Activated CD4-positive, CD25-positive, alpha-beta regulatory T cell treated with anti-CD3 and anti-CD28 coated beads, Interleukin-2, amount 50 U/mL, for 16 hours (primary cell): ENCODE measurements around the gene TCFL5.

Source experiments
- DNase-seq: peaks from one replicate; pipeline ENCODE4 v3.0.0-alpha.2; 2020; ENCODE audit warnings: low read depth, low spot score

TCFL5 gene

DNA sequence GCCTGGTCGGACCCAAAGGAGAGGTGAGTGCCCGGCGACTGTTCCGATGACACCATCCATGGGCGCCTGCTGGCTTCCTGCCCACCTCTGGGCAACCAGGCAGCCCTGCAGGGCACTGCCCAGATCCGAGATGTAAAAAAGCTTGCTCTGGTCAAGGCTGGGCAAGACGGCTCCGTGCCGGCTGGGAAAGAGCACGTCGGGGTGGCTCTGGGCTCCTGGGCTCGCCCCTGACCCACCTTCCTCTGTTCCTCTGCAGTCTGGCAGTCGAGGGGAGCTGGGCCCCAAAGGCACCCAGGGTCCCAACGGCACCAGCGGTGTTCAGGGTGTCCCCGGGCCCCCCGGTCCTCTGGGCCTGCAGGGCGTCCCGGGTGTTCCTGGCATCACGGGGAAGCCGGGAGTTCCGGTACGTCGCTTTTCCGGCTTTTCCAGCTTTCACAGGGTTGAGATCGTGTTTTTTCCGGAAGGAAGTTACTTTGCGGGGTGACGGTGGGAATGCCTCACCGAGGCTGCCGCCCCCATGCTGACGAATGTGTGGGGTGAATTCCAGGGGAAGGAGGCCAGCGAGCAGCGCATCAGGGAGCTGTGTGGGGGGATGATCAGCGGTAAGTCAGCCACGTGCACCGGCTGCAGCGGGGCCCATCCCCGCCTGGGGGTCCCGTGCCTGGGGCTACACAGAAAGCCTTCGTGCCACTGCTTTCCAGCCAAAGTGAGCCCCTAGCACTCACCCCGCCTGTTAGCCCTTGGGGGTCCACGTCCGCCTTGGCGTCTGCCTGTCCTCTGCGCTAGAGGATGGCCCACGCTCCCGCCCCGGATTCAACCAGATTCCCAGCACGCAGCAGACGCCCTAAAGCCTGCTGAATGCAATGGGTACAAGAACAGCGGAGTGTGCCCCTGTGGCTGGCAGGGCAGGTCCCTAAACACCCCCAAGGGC lies 25.4 kb downstream of the TCFL5 start:
- no peak for DNase-seq

- no peak for DNase-seq
Observed at GRCh38 chr20:62834967-62835730, 26.5 kb downstream of the TCFL5 start.

DNA sequence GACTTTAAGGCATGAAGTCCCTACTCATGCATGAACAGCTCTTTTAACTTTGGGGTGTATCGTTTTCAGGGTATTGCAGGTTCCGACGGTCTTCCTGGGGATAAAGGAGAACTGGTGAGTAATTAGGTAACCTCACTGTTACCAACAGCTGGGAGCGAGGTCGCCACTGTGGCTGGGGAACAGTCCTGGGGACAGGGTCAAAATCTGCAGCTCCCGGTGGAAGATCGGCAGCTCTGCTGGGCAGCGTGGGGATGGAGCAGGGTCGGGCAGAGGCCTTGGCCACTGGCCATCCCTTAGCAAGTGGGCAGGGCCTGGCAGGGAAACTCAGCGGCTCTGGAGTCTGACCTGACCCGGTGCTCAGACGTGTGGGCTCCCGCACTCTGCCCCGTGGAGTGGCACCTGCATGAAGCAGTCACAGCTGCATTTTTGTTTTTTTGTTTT lies 28.7 kb downstream of the TCFL5 start:
- no peak for DNase-seq

GRCh38 chr20:62832212-62832922 lies 29.3 kb downstream of the TCFL5 start:
- no peak for DNase-seq

GRCh38 chr20:62831854-62832211 lies 29.8 kb downstream of the TCFL5 start:
- no peak for DNase-seq

GRCh38 chr20:62831361-62831788 lies 30.2 kb downstream of the TCFL5 start:
- no peak for DNase-seq

DNA sequence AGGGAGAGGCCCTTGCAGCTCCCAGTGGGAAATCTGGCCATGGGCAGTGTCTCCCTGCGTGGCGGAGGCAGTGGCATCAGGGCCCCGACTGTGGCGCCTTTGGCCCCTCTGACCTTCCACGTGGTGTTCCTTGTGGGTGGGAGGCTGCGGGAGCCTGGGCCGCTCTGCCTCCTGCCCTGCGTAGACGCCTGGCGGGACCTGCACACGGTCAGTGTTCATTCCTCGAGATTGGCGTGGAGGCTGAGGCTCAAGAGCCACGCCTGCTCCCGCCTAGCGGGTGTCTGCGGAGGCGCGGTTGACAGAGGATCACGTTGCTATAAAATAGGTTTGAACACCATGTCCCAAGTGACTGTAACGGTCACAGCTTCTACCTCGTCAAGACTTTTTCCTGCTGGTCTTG lies 30.8 kb downstream of the TCFL5 start:
- no peak for DNase-seq

- DNase-seq, result no peak
Observed at GRCh38 chr20:62830251-62830650, 31.4 kb downstream of the TCFL5 start.

DNA sequence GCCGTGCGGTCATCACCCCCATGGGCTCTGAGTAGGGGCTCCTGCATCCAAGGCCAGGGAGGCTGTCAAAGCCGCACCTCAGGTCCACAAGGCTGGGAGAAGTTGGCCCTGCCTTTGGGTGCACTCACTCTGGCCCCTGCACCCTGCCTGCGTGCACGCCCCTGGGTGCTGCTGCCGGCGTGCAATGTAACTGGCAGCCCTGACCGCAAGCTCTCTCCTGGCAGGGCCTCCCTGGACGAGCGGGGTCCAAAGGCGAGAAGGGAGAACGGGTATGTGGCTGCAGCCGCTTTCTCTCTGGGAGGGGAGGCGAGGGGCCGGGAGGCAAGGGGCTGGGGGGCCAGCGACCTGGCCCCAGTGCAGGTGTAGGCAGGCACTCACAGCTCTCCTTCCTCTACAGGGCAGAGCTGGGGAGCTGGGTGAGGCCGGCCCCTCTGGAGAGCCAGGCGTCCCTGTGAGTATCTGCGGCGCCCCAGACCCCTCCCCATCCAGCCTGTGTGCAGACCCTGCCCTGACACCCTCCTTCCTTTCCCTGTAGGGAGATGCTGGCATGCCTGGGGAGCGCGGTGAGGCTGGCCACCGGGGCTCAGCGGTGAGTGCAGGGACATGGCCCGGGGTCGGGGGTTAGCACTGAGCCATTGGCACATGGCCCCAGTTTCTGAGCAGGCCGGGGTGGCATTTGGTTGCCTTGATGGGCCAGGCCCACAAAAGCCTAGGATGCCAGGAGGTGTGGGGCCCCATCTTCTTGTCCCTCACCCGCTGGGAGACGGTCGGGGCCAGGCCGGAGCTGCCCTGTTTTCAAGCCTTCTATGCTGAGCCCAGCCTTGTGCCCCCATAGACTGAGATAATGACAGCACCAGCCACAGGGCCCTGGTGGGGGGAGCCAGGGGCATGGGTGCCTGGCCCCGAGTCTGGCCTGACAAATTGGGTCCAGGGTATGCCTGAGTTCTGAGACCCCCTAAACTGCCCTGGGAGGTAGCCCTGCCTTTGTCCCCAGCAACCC lies 32.1 kb downstream of the TCFL5 start:
- no peak for DNase-seq

DNA sequence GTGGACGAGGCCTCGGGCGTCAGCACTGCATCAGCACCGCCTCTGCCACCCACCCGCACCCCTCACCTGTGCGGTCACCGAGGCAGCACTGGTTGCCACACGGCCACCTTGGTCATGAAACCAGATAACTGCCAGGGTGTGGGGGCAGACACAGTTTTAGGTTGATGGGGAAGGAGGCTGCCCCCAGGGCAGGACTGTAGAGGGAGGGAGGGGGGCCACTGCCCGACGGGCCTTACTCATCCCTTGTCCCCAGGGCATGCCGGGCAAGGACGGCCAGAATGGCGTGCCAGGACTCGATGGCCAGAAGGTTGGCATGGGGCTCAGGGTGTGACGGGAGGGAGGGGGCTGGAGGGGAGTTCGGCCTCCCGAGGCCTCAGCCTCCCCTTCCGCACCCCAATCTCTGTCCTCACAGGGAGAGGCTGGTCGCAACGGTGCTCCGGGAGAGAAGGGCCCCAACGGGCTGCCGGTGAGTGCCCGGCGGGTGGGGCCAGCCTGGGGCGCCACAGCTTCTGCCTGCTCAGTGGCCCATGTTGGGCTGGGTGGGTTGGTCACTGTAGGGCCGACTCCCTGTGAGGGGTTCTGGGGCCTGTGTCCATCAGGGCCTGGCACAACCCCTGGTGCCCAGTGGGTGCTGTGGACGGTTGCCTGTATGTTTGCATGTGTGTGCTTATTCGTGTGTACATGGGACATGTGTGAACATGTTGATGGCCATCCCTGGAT lies 33.0 kb downstream of the TCFL5 start:
- no peak for DNase-seq

GRCh38 chr20:62828051-62828450 lies 33.6 kb downstream of the TCFL5 start:
- DNase-seq, result no peak

GRCh38 chr20:62827311-62828038 lies 34.1 kb downstream of the TCFL5 start:
- DNase-seq, result no peak

- no peak for DNase-seq
Observed at GRCh38 chr20:62826646-62827310, 34.8 kb downstream of the TCFL5 start.

DNA sequence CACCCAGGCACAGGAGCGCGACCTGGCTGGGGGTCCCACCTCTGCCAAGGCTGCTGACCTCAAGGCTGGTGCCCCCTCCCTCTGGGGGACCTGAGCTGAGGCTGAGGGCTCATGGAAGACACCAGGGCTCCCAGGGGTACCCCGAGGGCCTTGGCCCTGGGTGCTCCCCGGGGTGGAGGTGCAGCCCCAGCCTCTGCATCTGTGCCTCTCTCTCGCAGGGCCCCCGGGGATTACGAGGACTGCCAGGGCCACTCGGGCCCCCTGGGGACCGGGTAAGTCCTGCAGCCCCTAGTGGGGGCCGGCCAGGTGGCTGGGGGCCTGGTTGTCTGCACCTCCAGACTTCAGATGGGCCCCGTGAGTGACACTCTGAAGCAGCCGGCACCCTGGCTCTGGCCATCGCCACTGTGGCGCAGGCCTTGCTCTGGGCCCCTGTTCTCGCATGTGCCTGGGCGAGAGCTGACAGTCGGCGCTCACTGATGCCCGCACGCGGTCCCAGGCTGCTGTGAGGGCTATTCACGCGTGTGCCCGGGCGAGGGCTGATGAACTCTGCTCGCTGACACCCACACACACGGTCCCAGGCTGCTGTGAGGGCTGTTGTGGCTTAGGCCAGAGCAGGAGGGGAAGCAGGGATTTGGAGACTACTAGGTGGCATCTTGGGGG lies 35.5 kb downstream of the TCFL5 start:
- no peak for DNase-seq

DNA sequence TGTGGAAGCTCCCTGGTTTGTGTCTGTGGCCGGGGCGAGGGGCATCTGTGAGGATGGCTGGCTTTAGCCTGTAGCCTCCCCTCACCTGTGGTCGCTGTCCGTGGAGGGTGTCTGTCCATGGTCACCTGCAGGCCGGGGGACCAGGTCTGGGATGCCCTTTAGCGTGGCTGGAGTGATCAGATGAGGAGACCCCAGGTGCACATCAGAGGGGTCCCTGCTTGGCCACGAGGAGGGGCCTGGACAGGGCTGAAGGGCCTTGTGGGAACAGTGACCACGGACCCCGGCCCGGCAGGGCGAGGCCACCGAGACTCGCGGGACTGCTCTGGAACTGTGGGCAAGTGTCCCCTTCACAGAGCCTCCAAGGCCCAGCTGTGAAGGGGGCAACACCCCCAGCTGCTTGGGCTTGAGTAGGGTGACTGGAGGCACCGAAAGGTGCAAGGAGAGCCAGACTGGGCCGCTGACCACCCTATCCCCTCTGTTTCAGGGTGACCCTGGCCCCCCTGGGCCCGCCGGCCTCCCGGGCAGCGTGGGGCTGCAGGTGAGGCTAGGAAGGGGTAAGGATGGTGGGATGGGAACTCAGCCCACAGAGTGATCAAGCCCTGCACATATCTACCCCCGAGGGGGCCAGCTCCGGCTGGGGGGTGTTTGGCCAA lies 36.2 kb downstream of the TCFL5 start:
- no peak for DNase-seq

GRCh38 chr20:62824476-62825332 lies 36.9 kb downstream of the TCFL5 start:
- no peak for DNase-seq
